Mucosa of descending colon (tissue), 3 donors: Measurements from ENCODE around the gene ISL1. TPM values are rescaled to one million over a fixed set of nuclear protein-coding genes. Genes with fewer than 3 reads are reported as not detected.

Experiments used
- ATAC-seq: fragments of 200-7000 bp; cut with Tn5 transposase; one replicate; pipeline ENCODE4 v1.9.1; 2020; ENCODE audit warnings: mild to moderate bottlenecking, moderate library complexity
- DNase-seq, 3 donors: peaks; one replicate each; pipeline ENCODE4 v3.0.0-alpha.2; 2020
- H3K36me3 ChIP-seq: fragments of 200-600 bp; one replicate; pipeline ENCODE4 v1.8.0; 2021; ENCODE audit warnings: low read depth, mild to moderate bottlenecking
- H3K4me1 ChIP-seq: fragments of 200-600 bp; one replicate; pipeline ENCODE4 v1.8.0; 2021; ENCODE audit warnings: low read depth, mild to moderate bottlenecking
- H3K4me3 ChIP-seq: fragments of 200-600 bp; one replicate; pipeline ENCODE4 v1.8.0; 2021; ENCODE audit warnings: mild to moderate bottlenecking
- H3K9me3 ChIP-seq: fragments of 200-600 bp; one replicate; pipeline ENCODE4 v1.8.0; 2021; ENCODE audit warnings: mild to moderate bottlenecking
- intact Hi-C, 2 donors: fragments of 100-400 bp; cut with DNase I in 1 of 2; cut with micrococcal nuclease in 1 of 2; formaldehyde crosslinking; loops; one replicate each; pipeline versions ENCODE4 v1.11.0 to v1.11.1; 2022; cut with DNase I, micrococcal nuclease
- total RNA-seq, 3 donors: library from RNA; stranded (reverse); fragmentation: NEBNext Ultra II Directional in 2 of 3; extraction: Animal tissue kit (Norgen Biotek cat#: 25700) in 2 of 3; gene quantifications; one replicate each; pipeline versions ENCODE4 v1.2.1 to v1.2.4, GENCODE V29; 2021 to 2023
- TF ChIP-seq, protein P1 (sequence below): fragments of 200-600 bp; IDR thresholded peaks from one replicate; pipeline ENCODE4 v1.8.0; 2022; ENCODE audit warnings: antibody characterized with exemption, mild to moderate bottlenecking
- donor health status: DM: no; HTN: no; CAD: no; lungs with moderate emphysema.
- donor health status: DM: no; HTN: no; CAD: no.
- donor health status: DM: no; HTN: yes; CAD: no.

ISL1 gene
- total RNA-seq, 3 donors from 2014 or later: 0.54 to 1.4 (median 0.77) TPM

DNA sequence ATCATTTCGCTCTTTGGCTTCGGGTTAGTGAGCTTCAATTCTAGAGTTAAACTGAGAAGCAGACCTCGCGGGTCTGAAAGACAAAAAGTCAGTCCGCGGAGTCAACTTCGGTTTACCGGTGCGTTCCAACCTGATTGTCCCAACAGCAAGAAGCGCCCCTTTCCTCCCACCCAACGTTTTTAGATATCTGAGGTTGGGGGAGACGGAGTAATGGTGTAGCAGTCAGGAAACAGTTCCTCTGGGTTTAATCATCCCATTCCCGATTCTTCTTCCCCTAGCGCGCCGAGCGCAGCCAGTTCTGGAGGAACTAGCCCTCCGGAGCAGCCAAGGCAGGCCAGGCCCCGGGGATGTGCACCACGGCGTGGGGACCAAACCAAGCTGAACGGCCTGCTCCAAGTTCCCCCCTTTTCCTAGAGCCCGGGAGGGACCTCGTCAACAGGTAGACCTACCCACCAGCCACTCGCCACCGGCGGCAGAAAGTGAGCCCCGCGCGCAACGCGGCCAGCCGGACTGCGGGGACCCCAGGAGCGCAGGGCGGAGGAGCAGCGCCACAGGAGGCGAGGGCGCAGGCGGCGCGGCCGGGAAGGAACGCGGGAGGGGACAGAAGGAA is 622 bp upstream of the ISL1 start:
- TF ChIP-seq, protein P1, sequence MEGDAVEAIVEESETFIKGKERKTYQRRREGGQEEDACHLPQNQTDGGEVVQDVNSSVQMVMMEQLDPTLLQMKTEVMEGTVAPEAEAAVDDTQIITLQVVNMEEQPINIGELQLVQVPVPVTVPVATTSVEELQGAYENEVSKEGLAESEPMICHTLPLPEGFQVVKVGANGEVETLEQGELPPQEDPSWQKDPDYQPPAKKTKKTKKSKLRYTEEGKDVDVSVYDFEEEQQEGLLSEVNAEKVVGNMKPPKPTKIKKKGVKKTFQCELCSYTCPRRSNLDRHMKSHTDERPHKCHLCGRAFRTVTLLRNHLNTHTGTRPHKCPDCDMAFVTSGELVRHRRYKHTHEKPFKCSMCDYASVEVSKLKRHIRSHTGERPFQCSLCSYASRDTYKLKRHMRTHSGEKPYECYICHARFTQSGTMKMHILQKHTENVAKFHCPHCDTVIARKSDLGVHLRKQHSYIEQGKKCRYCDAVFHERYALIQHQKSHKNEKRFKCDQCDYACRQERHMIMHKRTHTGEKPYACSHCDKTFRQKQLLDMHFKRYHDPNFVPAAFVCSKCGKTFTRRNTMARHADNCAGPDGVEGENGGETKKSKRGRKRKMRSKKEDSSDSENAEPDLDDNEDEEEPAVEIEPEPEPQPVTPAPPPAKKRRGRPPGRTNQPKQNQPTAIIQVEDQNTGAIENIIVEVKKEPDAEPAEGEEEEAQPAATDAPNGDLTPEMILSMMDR: no peak
- DNase-seq (peak in 1 of 3 donors; percentile 42), ATAC-seq (peak; percentile 17)
- peaks cover 17% of the 10 kb centered on the region for H3K4me1 ChIP-seq
- no peaks in the 10 kb centered on the region for H3K9me3 ChIP-seq
- intact Hi-C loops: no loop called here
- peak overlapping the region; percentile 11 for H3K4me3 ChIP-seq
- H3K36me3 ChIP-seq: no peaks in the 10 kb centered on the region

DNA sequence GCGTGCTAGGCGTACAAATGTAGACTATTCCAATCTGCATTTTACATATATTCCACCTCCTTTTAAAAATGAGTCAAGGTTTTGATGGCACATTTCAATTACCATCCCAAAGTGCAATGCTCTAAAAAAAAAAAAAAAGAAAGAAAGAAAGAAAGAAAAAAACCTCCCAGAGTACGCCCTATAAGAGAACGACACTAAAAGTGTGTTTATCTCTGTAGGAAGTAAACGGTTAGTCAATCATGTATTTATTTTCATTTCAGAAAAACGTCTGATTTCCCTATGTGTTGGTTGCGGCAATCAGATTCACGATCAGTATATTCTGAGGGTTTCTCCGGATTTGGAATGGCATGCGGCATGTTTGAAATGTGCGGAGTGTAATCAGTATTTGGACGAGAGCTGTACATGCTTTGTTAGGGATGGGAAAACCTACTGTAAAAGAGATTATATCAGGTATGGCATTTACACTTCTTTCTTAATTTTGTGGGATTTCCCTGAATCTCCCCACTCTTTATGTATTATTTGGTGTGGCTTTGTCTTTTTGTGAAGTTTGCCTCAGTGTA is 1.1 kb downstream of the ISL1 start:
- intact Hi-C loops: no loop called here
- H3K4me1 ChIP-seq: peaks cover 9% of the 10 kb centered on the region
- ATAC-seq (no peak), DNase-seq (no peak)
- no peaks in the 10 kb centered on the region for H3K36me3 ChIP-seq
- H3K4me3 ChIP-seq: no peak overlapping the region
- H3K9me3 ChIP-seq: no peaks in the 10 kb centered on the region
- TF ChIP-seq, protein P1: no peak

- Histone ChIP-seq H3K36me3 (no peaks in the 10 kb centered on the region), H3K4me1 (peaks cover 10% of the 10 kb centered on the region), H3K9me3 (no peaks in the 10 kb centered on the region), H3K4me3 (no peak overlapping the region)
- DNase-seq (no peak), ATAC-seq (no peak)
- intact Hi-C loops: no loop called here
- TF ChIP-seq, protein P1: no peak
Observed at GRCh38 chr5:51385216-51385615, 2.0 kb downstream of the ISL1 start.

GRCh38 chr5:51386916-51387883 is 4.0 kb downstream of the ISL1 start:
- TF ChIP-seq, protein P1: no peak
- intact Hi-C loops: no loop called here
- Histone ChIP-seq H3K4me3 (no peak overlapping the region), H3K36me3 (no peaks in the 10 kb centered on the region), H3K9me3 (no peaks in the 10 kb centered on the region), H3K4me1 (peaks cover 10% of the 10 kb centered on the region)
- ATAC-seq (no peak), DNase-seq (peak in 1 of 3 donors; percentile 40)

DNA sequence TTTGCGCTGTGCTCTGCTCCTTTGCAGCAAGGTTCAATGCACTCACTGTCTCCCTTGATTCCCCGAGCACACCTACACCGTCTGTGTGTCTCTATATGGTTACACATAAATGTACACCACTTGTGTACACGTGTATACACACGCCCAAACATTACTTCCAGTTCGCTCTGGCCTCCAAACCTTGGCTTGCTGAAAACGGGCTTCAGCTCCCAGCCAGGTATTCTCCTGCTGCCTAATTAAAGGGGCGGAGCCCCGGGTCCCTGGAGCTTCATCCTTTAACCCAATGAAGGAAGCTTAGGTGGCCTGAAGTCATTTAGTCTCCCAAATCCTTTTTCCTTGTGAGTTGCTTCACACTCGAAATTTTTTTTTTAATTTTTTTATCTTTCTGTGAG is 4.6 kb downstream of the ISL1 start:
- no peak overlapping the region for H3K4me3 ChIP-seq
- no peaks in the 10 kb centered on the region for H3K9me3 ChIP-seq
- TF ChIP-seq, protein P1: no peak
- no peak for DNase-seq
- no peak for ATAC-seq
- H3K4me1 ChIP-seq: peaks cover 7% of the 10 kb centered on the region
- intact Hi-C loops: no loop called here
- no peaks in the 10 kb centered on the region for H3K36me3 ChIP-seq
